WTC11 (cell line): ENCODE data around the gene RHBDL1.

Experiments used
- CREB1 ChIP-seq: sonication (generic); formaldehyde crosslinking; IDR thresholded peaks from 2 replicates; pipeline ENCODE4 v1.8.0; 2023; ENCODE audit warnings: mild to moderate bottlenecking, missing genetic modification reagents
- ETV6 ChIP-seq: sonication (generic); formaldehyde crosslinking; IDR thresholded peaks from 2 replicates; pipeline ENCODE4 v1.8.1; 2022; ENCODE audit warnings: mild to moderate bottlenecking, missing genetic modification reagents
- FOXK1 ChIP-seq: sonication (generic); formaldehyde crosslinking; IDR thresholded peaks from 2 replicates; pipeline ENCODE4 v1.8.0; 2022; ENCODE audit warnings: mild to moderate bottlenecking, moderate library complexity, missing genetic modification reagents
- NR3C1 ChIP-seq: sonication (generic); formaldehyde crosslinking; conservative IDR thresholded peaks from 2 replicates; pipeline ENCODE4 v1.8.1; 2023; ENCODE audit warnings: low read depth, mild to moderate bottlenecking, missing genetic modification reagents
- USF1 ChIP-seq: sonication (generic); formaldehyde crosslinking; IDR thresholded peaks from 2 replicates; pipeline ENCODE4 v1.8.0; 2022; ENCODE audit warnings: mild to moderate bottlenecking, missing genetic modification reagents
- ZNF138 ChIP-seq: sonication (generic); formaldehyde crosslinking; conservative IDR thresholded peaks from 2 replicates; pipeline ENCODE4 v1.8.1; 2022; ENCODE audit warnings: mild to moderate bottlenecking, moderate library complexity, missing genetic modification reagents
- TF ChIP-seq, protein P1 (sequence below): fragments of 200-600 bp; IDR thresholded peaks from 2 replicates; pipeline ENCODE4 v1.8.0; 2022; ENCODE audit warnings: antibody characterized with exemption
- TF ChIP-seq, protein P2 (sequence below): sonication (generic); formaldehyde crosslinking; IDR thresholded peaks from 2 replicates; pipeline ENCODE4 v1.8.0; 2022; ENCODE audit warnings: missing genetic modification reagents
- TF ChIP-seq, protein P3 (sequence below): sonication (generic); formaldehyde crosslinking; conservative IDR thresholded peaks from 2 replicates; pipeline ENCODE4 v1.8.1; 2022; ENCODE audit warnings: mild to moderate bottlenecking, missing genetic modification reagents

DNA sequence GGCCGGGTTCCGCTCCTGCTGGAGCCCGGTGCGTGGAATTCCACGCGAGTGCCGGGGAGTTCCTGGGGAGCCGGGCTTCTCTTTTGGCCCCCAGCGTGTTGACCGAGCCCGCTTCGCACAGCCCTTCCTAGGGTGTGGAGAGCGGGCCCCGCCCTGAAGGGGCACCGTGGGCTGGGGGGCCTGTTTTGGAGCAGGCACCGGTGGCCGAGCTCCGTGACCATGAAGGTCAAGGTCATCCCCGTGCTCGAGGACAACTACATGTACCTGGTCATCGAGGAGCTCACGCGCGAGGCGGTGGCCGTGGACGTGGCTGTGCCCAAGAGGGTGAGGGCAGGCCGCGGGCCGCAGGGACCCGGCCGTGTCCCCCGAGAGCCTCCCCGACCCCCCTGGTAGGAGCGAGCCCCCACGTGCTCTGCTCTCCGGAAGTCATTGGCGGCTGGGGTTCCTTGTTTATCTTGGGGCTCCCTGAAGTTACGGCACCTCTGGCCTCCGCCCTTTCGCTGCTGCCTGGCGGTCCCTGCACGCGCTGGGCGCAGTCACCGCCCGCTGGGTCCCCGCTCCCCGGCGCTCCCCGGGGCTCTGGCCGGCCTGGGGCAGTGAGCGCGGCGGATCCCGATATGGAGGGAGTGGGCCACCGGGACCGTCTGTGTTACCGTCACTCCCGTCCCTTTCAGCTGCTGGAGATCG lies 52.0 kb downstream of the RHBDL1 start:
- TF ChIP-seq CREB1 (no peak), USF1 (CRISPR knock-in tag) (peak; percentile 56; the same call in 1 of the 2 replicates), ETV6 (no peak), FOXK1 (CRISPR knock-in tag) (no peak), NR3C1 (CRISPR knock-in tag) (no peak), ZNF138 (CRISPR knock-in tag) (no peak)
- TF ChIP-seq, protein P1, sequence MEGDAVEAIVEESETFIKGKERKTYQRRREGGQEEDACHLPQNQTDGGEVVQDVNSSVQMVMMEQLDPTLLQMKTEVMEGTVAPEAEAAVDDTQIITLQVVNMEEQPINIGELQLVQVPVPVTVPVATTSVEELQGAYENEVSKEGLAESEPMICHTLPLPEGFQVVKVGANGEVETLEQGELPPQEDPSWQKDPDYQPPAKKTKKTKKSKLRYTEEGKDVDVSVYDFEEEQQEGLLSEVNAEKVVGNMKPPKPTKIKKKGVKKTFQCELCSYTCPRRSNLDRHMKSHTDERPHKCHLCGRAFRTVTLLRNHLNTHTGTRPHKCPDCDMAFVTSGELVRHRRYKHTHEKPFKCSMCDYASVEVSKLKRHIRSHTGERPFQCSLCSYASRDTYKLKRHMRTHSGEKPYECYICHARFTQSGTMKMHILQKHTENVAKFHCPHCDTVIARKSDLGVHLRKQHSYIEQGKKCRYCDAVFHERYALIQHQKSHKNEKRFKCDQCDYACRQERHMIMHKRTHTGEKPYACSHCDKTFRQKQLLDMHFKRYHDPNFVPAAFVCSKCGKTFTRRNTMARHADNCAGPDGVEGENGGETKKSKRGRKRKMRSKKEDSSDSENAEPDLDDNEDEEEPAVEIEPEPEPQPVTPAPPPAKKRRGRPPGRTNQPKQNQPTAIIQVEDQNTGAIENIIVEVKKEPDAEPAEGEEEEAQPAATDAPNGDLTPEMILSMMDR = no peak
- TF ChIP-seq, protein P2, sequence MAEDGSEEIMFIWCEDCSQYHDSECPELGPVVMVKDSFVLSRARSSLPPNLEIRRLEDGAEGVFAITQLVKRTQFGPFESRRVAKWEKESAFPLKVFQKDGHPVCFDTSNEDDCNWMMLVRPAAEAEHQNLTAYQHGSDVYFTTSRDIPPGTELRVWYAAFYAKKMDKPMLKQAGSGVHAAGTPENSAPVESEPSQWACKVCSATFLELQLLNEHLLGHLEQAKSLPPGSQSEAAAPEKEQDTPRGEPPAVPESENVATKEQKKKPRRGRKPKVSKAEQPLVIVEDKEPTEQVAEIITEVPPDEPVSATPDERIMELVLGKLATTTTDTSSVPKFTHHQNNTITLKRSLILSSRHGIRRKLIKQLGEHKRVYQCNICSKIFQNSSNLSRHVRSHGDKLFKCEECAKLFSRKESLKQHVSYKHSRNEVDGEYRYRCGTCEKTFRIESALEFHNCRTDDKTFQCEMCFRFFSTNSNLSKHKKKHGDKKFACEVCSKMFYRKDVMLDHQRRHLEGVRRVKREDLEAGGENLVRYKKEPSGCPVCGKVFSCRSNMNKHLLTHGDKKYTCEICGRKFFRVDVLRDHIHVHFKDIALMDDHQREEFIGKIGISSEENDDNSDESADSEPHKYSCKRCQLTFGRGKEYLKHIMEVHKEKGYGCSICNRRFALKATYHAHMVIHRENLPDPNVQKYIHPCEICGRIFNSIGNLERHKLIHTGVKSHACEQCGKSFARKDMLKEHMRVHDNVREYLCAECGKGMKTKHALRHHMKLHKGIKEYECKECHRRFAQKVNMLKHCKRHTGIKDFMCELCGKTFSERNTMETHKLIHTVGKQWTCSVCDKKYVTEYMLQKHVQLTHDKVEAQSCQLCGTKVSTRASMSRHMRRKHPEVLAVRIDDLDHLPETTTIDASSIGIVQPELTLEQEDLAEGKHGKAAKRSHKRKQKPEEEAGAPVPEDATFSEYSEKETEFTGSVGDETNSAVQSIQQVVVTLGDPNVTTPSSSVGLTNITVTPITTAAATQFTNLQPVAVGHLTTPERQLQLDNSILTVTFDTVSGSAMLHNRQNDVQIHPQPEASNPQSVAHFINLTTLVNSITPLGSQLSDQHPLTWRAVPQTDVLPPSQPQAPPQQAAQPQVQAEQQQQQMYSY = no peak
- TF ChIP-seq, protein P3, sequence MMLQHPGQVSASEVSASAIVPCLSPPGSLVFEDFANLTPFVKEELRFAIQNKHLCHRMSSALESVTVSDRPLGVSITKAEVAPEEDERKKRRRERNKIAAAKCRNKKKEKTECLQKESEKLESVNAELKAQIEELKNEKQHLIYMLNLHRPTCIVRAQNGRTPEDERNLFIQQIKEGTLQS (CRISPR knock-in tag) = no peak
